DOHH2 (cell line): Measurements from ENCODE around the gene ANTXR1.

ENCODE experiments used
- H3F3A ChIP-seq: fragments of 200-600 bp; sonication (generic), shearing (Covaris generic); 2 replicates; pipeline ENCODE4 v1.6.0; 2016; ENCODE audit warnings: antibody characterized with exemption, mild to moderate bottlenecking; ENCODE audit not compliant: control insufficient read depth, insufficient read depth
- H3K27ac ChIP-seq: fragments of 200-600 bp; sonication (generic); 2 replicates; pipeline ENCODE4 v1.5.1; 2014; ENCODE audit warnings: low read depth, mild to moderate bottlenecking, low read length, moderate library complexity
- H3K27me3 ChIP-seq: fragments of 200-600 bp; sonication (generic); 2 replicates; pipeline ENCODE4 v1.6.1; 2014; ENCODE audit warnings: mild to moderate bottlenecking, low read length, mixed read lengths; ENCODE audit not compliant: control insufficient read depth
- H3K36me3 ChIP-seq: fragments of 200-600 bp; sonication (generic); 2 replicates; pipeline ENCODE4 v1.6.1; 2014; ENCODE audit warnings: mild to moderate bottlenecking, low read length, moderate library complexity, mixed read lengths; ENCODE audit not compliant: control insufficient read depth
- H3K4me1 ChIP-seq: fragments of 200-600 bp; sonication (generic); 2 replicates; pipeline ENCODE4 v1.6.1; 2014; ENCODE audit warnings: mild to moderate bottlenecking, low read length, mixed read lengths; ENCODE audit not compliant: control insufficient read depth
- H3K4me2 ChIP-seq: fragments of 200-600 bp; sonication (generic); 2 replicates; pipeline ENCODE4 v1.6.0; 2014; ENCODE audit warnings: mild to moderate bottlenecking, low read length, moderate library complexity
- H3K4me3 ChIP-seq: fragments of 200-600 bp; sonication (generic); 2 replicates; pipeline ENCODE4 v1.5.1; 2014; ENCODE audit warnings: mild to moderate bottlenecking, low read length, mixed read lengths
- H3K79me2 ChIP-seq: fragments of 200-600 bp; sonication (generic); 2 replicates; pipeline ENCODE4 v1.6.1; 2014; ENCODE audit warnings: mild to moderate bottlenecking, low read length, mixed read lengths; ENCODE audit not compliant: control insufficient read depth
- H3K9me2 ChIP-seq: fragments of 200-600 bp; sonication (generic); replicated peaks from 2 replicates; pipeline ENCODE4 v1.6.1; 2014; ENCODE audit warnings: mild to moderate bottlenecking, low read length, mixed read lengths; ENCODE audit not compliant: control insufficient read depth
- H3K9me3 ChIP-seq: fragments of 200-600 bp; sonication (generic); 2 replicates; pipeline ENCODE4 v1.6.1; 2014; ENCODE audit warnings: antibody characterized with exemption, low read length, mixed read lengths; ENCODE audit not compliant: control insufficient read depth, insufficient read depth
- H4K20me1 ChIP-seq: fragments of 200-600 bp; sonication (generic); 2 replicates; pipeline ENCODE4 v1.6.0; 2014; ENCODE audit warnings: low read depth, mild to moderate bottlenecking, antibody characterized with exemption, low read length, moderate library complexity; ENCODE audit not compliant: control insufficient read depth, insufficient read depth
- CTCF ChIP-seq: fragments of 200-600 bp; sonication (generic); IDR thresholded peaks from one replicate; pipeline ENCODE4 v1.5.1; 2014; ENCODE audit warnings: antibody characterized with exemption, mild to moderate bottlenecking, low read depth, low read length; ENCODE audit not compliant: poor library complexity, severe bottlenecking
- EZH2phosphoT487 ChIP-seq: fragments of 200-600 bp; sonication (generic); IDR thresholded peaks from 2 replicates; pipeline ENCODE4 v1.6.1; 2017; ENCODE audit warnings: borderline replicate concordance, mild to moderate bottlenecking, antibody characterized with exemption, low read length, moderate library complexity, mixed read lengths

The ANTXR1 gene

GRCh38 chr2:69183659-69184058 lies 170.7 kb downstream of the ANTXR1 start:
- Histone ChIP-seq H3K36me3 (no peaks in the 10 kb centered on the region), H3F3A (no peaks in the 10 kb centered on the region), H3K4me3 (no peak overlapping the region), H3K27me3 (no peaks in the 10 kb centered on the region), H3K79me2 (no peaks in the 10 kb centered on the region), H3K4me1 (no peaks in the 10 kb centered on the region), H3K9me2 (no peaks in the 10 kb centered on the region), H3K27ac (no peak overlapping the region), H3K9me3 (no peaks in the 10 kb centered on the region), H4K20me1 (no peaks in the 10 kb centered on the region), H3K4me2 (no peak overlapping the region)
- no peak for TF ChIP-seq EZH2phosphoT487
- no peak for TF ChIP-seq CTCF

GRCh38 chr2:69184224-69184623 lies 171.2 kb downstream of the ANTXR1 start:
- Histone ChIP-seq H3K27me3 (no peaks in the 10 kb centered on the region), H3K36me3 (no peaks in the 10 kb centered on the region), H4K20me1 (no peaks in the 10 kb centered on the region), H3K4me2 (no peak overlapping the region), H3F3A (no peaks in the 10 kb centered on the region), H3K79me2 (no peaks in the 10 kb centered on the region), H3K9me2 (no peaks in the 10 kb centered on the region), H3K4me1 (no peaks in the 10 kb centered on the region), H3K9me3 (no peaks in the 10 kb centered on the region), H3K27ac (no peak overlapping the region), H3K4me3 (no peak overlapping the region)
- TF ChIP-seq CTCF (no peak), EZH2phosphoT487 (no peak)

GRCh38 chr2:69185807-69186206 lies 172.8 kb downstream of the ANTXR1 start:
- Histone ChIP-seq H3K9me3 (no peaks in the 10 kb centered on the region), H3K4me3 (no peak overlapping the region), H3K27ac (no peak overlapping the region), H3K4me1 (no peaks in the 10 kb centered on the region), H3K27me3 (0 out of 2 replicates have a peak, but pooled peaks cover 3% of the 10 kb centered on the region), H4K20me1 (no peaks in the 10 kb centered on the region), H3K9me2 (no peaks in the 10 kb centered on the region), H3K4me2 (no peak overlapping the region), H3K36me3 (no peaks in the 10 kb centered on the region), H3F3A (no peaks in the 10 kb centered on the region), H3K79me2 (no peaks in the 10 kb centered on the region)
- TF ChIP-seq CTCF (no peak), EZH2phosphoT487 (no peak)

- H3K27ac ChIP-seq: no peak overlapping the region
- H3K27me3 ChIP-seq: 0 out of 2 replicates have a peak, but pooled peaks cover 4% of the 10 kb centered on the region
- H3K4me2 ChIP-seq: no peak overlapping the region
- H4K20me1 ChIP-seq: no peaks in the 10 kb centered on the region
- H3K36me3 ChIP-seq: no peaks in the 10 kb centered on the region
- no peak for TF ChIP-seq EZH2phosphoT487
- no peak for TF ChIP-seq CTCF
- H3K4me1 ChIP-seq: no peaks in the 10 kb centered on the region
- H3K4me3 ChIP-seq: no peak overlapping the region
- H3K9me3 ChIP-seq: no peaks in the 10 kb centered on the region
- no peaks in the 10 kb centered on the region for H3K79me2 ChIP-seq
- no peaks in the 10 kb centered on the region for H3F3A ChIP-seq
- H3K9me2 ChIP-seq: no peaks in the 10 kb centered on the region
Observed at GRCh38 chr2:69186614-69187013, 173.6 kb downstream of the ANTXR1 start.
